GM12891 (cell line): ENCODE results near the gene RRP1B.

ENCODE experiments used
- POLR2A ChIP-seq: IDR thresholded peaks from 2 replicates; pipeline ENCODE4 v1.6.1; 2011; ENCODE audit warnings: low read depth, low read length, control low read depth
- POLR2AphosphoS5 ChIP-seq: IDR thresholded peaks from 2 replicates; pipeline ENCODE4 v1.6.1; 2011; ENCODE audit warnings: low read depth, low read length, control low read depth
- TAF1 ChIP-seq: IDR thresholded peaks from 2 replicates; pipeline ENCODE4 v1.6.1; 2011; ENCODE audit warnings: low read depth, low read length, control low read depth

- TF ChIP-seq POLR2A, result no peak
- TF ChIP-seq POLR2AphosphoS5, result no peak
- no peak for TF ChIP-seq TAF1
Observed at GRCh38 chr21:43679951-43680350, 20.6 kb downstream of the RRP1B start.
